Kidney capillary endothelial cell (primary cell): Measurements from ENCODE around the gene KRTAP16-1.
"Not testable (repeated sequence)": the region's sequence is repeated elsewhere in the genome, so short reads cannot be mapped to it uniquely, and the experiment has no call there.

Experiments used
- DNase-seq: peaks from one replicate; pipeline ENCODE4 v3.0.0-alpha.2; 2018; ENCODE audit warnings: low spot score

KRTAP16-1 gene

DNA sequence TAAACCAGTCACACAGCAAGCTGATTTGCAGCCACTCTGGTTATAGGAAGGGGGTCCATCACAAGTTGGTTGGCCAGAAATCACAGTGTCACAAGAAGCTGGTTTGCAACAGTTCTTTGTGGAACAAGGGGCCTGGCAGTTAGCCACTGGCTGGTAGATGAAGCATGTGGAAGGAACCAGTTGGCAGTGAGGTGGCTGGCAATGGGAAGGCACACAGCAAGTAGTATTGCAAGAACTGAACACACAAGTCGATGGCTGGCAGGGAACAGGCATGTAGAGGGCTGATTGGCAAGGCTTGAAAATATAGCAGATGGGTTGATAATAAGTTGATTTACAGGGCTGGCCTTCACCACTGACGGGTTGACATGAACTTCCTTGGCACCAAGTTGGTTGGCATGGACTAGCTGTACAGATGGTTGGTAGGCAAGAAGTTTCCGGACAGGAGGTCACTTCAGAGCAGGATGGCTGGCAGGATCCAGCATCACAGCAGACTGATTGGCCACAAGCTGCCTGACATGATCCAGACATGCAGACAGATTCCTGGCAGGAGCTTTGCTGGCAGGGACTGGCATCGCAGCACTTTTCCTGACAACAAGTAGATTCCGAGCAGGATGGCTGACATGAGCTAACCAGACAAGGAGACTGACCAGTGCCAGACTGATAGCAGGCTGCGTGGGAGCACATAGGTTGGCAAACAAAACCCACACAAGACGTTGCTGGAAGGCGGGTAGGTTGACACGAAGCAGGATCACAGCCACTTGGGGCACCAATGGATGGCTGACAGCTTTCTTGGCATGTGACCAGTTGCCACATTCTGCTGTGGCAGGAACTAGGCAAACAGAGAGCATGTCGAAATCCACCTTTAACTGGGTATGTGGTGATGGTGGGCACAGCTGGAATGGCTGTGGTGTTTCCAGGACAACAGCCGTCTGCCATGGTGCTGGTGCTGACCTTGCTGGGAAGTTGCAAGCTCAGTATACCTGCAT is 6.9 kb downstream of the KRTAP16-1 start, which contains the start of gene KRTAP29-1:
KRTAP29-1 (minus strand) TSS at position 936 of the 986 bp plus-strand sequence; CDS start at position 936, 0 bp downstream.
- no peak for DNase-seq

DNA sequence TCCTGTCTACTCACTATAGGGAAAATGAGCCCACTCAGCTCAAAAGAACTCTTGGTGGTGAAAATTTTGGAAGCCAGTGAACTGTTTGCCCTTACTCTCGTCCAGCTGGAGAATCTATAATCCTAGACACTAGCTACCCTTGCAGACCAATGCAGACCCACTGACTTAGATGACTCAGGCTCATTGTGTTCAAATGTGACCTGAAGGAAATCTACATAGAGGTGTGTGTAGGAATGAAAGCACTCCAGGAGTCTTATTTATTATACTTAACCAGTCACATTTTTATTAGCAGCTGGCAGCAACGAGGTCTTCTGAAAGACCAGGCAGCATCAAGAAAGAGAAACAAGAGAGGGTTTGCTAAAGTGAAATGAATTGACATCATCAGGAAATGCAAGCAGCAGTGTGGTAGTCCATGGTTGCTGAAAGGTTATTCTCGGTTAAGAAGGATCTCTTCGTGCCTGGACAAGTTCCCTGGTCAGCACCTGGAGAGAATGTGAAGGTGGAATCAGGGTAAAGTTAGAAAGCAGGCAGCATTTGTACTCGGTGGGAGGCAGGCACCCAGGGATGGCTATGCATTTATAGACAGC is 7.8 kb downstream of the KRTAP16-1 start:
- DNase-seq: no peak

GRCh38 chr17:41298458-41299135 is 10.5 kb downstream of the KRTAP16-1 start:
- DNase-seq: no peak

DNA sequence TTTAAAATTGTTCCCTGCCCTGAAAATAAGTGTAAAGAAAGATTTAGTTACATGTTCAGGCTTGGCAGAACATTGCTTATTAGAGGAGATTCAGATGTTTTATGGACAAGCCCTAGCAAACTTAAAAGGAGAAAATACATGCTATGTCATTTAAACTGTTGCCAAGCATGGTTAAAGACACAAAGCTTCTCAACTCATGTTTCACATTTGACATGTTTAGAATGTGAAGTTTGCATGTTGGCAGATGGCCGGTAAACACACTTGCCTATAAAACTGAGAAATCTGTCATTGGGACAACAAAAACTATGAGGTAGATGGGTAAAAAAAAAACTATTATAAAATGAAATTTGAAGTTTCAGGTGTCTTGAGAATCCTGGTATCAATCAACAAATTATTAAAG is 12.3 kb downstream of the KRTAP16-1 start:
- no peak for DNase-seq

GRCh38 chr17:41294016-41294415 is 15.1 kb downstream of the KRTAP16-1 start:
- DNase-seq: no peak

DNA sequence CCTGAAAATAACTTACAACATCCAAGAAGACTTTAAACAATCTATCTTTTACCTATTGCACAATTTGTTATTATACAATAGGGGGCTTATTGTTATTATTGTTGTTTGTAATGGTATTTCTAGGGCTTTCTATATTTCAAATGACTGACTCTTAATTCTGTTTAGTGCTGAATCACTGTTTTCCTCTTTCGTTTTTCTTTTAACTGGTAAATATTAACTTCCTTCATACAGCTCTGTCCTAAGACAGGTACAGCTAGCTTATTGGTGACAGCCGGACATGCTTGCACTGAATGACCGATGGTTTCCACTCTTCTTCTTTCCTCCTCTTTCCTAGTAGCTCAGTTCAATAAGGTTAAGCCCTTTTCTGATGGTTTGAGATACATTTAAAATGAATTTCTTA is 22.1 kb downstream of the KRTAP16-1 start:
- no peak for DNase-seq

- DNase-seq: no peak
Measured at GRCh38 chr17:41284546-41284945, 24.6 kb downstream of the KRTAP16-1 start.

DNA sequence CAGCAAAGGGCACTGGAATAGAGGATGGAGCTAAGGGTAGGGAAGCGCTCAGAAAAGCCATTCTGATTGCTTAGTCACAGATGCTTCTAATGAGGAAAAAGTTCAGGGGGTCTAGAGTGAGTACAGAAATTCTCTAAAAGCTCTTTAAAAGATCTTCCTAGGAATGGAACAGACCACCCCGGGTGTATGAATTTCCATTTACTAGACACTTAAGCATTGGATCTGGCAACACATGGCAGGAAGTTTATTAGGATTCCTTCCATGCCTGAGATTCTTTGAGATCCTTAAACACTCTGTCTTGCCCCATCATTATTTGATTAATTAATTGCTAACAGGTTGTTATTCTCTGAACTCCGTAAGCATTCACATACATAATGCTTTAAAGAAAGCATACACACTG is 25.1 kb downstream of the KRTAP16-1 start:
- DNase-seq: no peak

DNA sequence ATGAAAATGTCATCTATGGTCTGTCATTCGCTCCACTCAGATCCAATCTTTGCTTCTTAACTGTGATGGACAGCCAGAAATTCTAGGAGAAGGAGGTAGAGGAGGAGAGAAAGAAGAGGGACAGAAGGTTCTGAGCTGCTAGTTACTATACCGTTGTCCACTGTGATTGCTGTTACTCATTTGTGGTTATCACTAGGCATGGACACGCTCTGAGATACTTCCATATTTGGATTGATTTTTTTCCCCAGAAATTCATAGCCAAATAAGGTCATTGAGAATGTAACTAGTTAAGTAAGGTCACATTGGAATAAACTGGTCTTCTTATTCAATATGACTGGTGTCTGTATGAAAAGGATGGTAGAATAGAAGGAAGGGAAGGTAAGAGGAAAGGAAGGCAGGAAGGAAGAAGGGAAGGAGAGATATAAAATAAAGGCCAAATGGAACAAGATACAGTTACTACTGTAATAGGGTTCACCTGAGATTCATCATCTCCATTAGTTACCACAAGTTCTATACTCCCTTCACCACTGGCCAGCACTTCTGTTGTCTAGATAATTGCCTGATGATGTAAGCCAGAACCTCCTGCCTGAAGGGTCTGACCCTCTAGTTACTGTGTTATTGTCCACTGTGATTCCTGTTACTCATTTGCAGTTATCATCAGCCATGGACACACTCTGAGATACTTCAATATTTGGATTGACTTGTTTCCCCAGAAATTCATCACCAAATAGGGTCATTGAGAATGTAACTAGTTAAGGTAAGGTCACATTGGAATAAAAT is 30.7 kb downstream of the KRTAP16-1 start:
- DNase-seq: no peak

DNA sequence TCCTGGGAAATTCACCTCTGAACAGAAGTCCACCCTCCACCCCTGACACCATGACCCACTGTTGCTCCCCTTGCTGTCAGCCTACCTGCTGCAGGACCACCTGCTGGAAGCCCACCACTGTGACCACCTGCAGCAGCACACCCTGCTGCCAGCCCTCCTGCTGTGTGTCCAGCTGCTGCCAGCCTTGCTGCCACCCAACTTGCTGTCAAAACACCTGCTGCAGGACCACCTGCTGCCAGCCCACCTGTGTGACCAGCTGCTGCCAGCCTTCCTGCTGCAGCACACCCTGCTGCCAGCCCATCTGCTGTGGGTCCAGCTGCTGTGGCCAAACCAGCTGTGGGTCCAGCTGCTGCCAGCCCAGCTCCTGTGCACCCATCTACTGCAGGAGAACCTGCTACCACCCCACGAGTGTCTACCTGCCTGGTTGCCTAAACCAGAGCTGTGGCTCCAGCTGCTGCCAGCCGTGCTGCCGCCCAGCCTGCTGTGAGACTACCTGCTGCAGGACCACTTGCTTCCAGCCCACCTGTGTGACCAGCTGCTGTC is 33.4 kb downstream of the KRTAP16-1 start, which contains the start of gene KRTAP9-7:
KRTAP9-7 (plus strand) TSS at position 51 of the 543 bp plus-strand sequence; CDS start at position 51, 0 bp downstream.
- DNase-seq: not testable (repeated sequence)

GRCh38 chr17:41271858-41272257 is 37.3 kb downstream of the KRTAP16-1 start:
- DNase-seq: no peak

GRCh38 chr17:41271323-41271722 is 37.8 kb downstream of the KRTAP16-1 start:
- not testable (repeated sequence) for DNase-seq

- no peak for DNase-seq
Measured at GRCh38 chr17:41267711-41268110, 41.4 kb downstream of the KRTAP16-1 start.

DNA sequence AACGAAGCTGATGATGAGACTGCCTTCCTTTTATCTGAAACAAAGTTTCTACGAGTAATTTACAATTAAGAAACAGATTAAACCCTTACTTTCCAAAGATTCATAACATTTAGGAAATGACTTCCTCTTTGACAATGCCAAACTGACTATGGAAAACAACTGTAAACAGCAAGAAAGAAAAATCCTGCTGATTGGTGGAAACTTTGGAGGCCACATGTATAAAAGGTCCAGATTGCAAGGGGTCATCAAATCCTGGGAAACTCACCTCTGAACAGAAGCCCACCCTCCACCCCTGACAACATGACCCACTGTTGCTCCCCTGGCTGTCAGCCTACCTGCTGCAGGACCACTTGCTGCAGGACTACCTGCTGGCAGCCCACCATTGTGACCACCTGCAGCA is 44.0 kb downstream of the KRTAP16-1 start, which contains the start of gene KRTAP9-6:
KRTAP9-6 (plus strand) TSS at position 301 of the 400 bp plus-strand sequence; CDS start at position 301, 0 bp downstream.
- DNase-seq: no peak

DNA sequence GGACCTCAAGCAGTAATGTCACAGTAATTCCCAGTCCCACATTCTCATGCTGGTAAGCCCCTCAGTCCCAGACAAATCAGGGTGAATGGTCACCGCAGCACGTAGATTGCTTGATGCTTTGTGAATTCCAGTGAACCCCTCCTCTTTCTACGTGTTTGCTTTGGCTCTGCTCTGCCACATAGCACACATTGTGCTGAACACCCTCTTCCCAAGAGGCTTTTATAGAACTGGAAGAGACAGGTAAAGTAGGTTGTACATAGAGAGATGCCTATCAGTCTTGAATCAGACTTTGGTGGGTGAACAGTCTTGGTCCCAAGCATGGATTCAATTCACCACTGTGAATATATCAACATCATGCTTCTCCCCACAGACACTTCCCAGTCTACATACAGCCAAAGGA is 44.5 kb downstream of the KRTAP16-1 start:
- no peak for DNase-seq

- DNase-seq: no peak
Measured at GRCh38 chr17:41263212-41263611, 45.9 kb downstream of the KRTAP16-1 start.

DNA sequence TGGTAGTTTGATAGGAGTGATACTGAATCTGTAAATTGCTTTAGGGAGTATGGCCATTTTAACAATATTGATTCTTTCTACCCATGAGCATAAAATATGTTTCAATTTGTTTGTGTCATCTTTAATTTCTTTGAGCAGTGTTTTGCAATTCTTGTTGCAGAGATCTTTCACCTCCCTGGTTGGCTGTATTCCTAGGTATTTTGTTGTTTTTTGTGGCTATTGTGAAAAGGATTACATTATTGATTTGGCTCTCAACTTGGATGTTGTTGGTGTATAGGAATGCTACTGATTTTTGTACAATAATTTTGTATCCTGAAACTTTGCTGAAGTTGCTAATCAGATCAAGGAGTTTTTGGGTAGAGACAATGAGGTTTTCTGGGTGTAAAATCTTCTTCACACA is 50.7 kb downstream of the KRTAP16-1 start:
- DNase-seq: no peak
